Ramos (cell line): Measurements from ENCODE around the gene ACTR3.

Experiments
- in situ Hi-C: fragments of 300-500 bp; cut with MboI; formaldehyde crosslinking; loops from one replicate; pipeline ENCODE4 v1.14.3; 2022; ENCODE audit warnings: low sequenced_read_pairs; ENCODE audit not compliant: unreplicated experiment

Gene ACTR3

DNA sequence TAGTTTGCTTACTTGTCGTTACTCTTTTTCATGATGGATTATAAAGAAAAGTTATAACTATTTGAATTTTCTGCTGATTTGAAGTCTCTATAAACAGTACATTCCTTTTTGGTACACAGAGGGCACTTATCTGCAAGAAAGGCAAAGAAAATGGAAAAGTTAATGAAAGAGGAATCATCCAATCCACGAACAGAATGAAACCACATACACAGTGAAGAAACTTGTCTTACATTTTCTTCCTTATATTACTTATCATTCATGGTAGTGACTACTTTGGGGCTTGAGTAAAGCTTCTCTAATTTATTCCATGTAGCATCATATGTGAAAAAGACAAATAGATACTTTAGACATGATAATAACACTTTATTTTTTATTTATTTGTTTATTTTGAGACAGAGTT lies 14.8 kb upstream of the ACTR3 start:
- in situ Hi-C loops, result no loop called here

DNA sequence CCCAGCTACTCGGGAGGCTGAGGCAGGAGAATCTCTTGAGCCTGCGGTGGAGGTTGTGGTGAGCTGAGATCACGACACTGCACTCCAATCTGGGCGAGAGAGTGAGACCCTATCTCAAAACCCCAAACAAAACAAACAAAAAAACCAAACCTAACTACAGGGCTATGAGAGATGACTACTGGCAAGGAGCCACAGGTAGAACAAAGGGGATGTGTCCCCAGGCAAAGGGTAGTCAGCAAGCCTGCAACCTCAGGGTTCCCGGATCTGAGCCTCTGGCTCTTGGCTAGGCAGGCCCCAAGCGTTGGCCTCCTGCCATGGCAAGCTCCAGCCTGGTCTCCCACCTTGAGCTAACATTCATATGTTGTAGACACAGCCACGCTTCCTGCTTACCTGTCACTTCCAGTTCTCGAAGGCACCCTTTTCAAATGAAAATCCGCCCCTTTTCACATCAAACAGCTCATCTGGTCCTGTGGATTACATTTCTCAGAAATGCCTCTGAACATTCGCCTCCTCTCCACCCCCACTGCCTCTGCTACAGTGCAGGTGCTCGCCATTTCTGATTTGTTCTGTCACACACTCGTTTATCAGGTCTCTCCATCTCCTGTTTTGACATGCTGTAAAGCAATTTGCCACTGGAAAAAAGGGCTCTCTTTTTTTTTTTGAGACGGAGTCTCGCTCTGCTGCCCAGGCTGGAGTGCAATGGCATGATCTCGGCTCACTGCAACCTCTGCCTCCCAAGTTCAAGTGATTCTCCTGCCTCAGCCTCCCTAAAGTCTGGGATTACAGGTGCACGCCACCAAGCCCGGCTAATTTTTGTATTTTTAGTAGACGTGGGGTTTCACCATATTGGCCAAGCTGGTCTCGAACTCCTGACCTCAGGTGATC lies 13.1 kb upstream of the ACTR3 start:
- in situ Hi-C loops, result no loop called here

DNA sequence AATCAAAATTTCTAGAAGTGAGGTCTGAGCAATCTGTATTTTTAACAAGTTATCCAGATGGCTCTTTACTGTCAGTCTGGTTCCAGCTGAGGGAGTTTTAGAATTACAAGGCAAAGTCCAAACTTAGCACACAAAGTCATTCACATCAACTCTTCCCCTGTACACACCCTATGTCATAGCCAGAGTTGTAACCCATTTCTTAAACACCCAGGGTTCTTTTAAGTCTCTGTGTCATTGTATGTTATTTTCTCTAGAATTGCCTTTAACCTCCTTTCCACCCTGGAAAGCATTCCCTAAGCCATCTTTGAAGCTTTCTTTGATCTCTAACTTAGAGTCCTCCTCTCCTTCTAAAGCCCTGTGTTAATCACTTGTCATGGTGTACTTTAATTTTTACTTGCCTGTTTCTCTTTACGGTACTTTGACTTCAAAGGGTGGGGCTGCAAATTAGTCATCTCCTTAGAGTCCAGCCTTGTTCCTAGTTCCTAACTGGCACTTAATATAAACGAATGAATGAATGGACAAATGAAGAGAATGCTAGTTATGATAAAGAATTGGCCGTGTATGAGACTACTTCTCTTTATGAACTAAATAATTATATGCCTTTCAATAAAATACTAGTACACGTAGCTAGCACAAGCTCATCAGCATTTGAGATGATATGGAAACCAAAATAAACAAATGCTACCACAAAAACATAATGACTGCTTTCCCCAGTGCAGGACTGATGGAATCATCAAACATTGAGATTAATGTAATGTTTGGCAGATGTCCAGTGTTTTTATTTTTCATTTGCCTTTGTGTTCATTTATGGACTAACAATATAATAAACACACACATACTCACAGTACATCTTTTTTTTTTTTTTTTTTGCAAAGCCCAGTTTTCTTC lies 11.9 kb upstream of the ACTR3 start:
- in situ Hi-C loops, result no loop called here

DNA sequence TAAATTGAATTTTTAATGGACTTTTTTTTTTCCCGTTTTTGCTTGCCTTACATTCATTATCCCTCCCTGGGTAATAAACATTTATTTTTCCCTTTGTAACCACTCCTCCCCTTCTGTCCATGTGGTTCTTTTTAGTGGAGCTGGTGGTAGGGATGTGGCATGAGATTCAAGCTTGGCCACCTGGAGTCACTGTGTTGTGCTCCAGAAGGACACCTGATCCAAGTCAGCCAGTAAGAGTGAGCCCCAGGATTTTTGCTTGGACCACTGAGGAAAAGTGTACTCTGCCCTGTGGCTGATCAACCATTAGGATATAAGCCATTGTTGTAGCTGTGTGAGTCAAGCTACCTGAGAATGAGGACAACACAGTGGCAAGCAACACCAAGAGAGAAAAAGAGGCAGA lies 11.1 kb upstream of the ACTR3 start:
- in situ Hi-C loops, result no loop called here

DNA sequence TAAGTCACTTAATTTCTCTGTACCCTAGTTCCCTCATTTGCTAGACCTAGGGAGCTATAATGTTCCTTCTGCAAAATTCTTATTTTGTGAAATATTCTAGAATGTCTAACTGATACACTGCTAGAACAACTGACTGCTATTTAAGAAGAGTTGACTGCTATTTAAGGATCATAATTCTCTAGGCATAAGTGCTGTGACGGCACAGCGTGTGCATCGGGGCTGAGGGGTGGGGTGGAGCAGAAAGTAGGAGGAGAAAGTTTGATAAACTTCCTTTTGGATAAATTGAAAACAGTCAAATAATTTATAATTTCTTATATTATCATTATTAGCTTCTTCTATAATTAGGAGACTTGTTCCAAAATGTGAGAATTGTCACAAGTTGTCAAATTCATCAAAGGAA lies 10.4 kb upstream of the ACTR3 start:
- in situ Hi-C loops, result no loop called here

DNA sequence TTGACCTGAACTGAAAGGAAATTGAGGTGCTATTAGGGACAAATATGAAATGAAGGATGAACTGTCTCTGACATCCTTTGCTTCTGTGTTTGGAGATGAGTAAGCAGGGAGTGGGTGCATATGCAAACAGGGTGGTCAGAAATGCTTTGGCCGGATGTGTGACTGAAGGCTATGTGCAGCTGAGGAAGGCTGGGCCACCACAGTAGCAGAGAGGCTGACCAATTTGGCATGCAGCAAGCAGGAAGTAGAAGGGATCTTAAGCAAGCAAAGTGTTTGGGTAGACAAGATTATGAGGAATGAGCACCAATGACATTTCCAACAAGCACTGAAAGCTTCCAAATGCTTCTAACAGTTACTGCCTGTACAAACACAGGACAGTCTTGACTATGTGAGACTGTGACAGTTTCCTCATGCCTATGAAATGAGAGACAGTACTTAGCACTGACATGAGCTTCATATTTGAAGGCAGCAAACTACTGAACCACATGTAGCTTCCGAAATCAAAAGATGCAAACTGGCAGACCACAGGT lies 3.3 kb upstream of the ACTR3 start:
- in situ Hi-C loops, result no loop called here

DNA sequence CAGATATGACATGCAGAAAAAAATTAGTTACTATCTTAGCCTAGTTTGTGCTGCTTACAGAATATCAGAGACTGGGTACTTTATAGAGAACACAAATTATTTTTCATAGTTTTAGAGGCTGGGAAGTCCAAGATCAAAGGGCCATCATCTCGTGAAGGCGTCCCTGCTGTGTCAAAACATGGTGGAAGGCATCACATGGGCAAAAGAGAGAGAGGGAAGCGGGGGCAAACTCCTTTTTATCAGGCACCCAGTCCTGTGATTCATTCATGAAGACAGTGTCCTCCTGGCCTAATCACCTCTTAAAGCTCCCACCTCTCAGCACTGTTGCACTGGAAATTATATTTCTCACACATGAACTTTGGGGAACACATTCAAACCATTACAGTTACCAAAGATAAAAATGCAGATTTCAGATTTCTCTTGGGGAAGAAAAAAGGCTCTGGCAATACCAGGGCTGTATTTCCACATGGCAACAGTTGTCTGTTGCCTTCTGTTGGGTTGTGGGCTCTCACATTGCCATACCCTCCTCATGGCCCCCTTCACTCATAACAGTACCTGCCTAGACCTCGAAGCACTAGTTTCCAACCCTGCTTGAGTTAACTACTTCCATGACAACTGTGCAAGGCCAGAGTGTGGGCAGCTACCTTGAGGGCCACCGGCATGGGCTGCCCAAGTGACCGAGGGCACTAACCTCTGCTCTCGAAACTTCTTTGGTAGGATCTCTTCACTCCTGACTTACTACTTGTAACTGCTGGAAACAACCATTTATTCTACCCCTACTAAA lies 2.7 kb upstream of the ACTR3 start:
- in situ Hi-C loops, result no loop called here

DNA sequence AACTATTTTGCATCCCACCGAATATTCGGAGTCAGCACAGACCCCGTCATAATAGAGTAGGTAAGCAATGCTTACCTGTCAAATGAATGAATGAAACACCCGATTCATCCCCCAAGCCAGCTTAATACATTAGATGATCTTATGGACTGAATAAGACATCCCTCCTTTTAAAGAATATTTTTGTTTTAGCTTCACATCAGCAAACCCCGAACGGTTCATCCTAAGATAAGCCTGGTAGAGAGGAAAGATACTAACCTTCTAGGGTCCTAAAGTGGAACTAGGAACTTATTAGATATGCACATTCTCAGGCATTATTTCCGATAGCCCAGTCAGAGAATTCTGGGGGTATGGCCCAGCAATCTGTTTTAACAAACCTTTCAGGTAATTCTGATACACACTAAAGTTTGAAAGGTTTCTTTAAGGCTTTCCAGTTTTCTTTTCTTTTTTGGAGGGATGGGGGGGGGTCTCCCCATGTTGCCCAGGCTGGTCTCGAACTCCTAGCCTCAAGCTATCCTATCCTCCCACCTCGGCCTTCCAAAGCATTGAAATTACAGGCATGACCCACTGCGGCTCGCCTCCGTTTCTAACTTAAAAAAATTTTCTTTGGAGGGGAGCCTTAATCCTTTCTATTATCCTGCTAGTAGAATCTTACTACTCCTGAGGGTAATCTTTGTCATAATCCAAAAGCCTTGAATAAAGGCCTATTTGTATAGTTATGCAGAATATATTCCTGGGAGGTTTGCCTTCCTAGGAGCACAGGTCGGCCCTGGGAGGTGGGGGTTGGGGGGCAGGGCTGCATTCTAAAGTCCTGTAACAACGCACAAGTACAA lies 1.0 kb upstream of the ACTR3 start:
- in situ Hi-C loops, result no loop called here

DNA sequence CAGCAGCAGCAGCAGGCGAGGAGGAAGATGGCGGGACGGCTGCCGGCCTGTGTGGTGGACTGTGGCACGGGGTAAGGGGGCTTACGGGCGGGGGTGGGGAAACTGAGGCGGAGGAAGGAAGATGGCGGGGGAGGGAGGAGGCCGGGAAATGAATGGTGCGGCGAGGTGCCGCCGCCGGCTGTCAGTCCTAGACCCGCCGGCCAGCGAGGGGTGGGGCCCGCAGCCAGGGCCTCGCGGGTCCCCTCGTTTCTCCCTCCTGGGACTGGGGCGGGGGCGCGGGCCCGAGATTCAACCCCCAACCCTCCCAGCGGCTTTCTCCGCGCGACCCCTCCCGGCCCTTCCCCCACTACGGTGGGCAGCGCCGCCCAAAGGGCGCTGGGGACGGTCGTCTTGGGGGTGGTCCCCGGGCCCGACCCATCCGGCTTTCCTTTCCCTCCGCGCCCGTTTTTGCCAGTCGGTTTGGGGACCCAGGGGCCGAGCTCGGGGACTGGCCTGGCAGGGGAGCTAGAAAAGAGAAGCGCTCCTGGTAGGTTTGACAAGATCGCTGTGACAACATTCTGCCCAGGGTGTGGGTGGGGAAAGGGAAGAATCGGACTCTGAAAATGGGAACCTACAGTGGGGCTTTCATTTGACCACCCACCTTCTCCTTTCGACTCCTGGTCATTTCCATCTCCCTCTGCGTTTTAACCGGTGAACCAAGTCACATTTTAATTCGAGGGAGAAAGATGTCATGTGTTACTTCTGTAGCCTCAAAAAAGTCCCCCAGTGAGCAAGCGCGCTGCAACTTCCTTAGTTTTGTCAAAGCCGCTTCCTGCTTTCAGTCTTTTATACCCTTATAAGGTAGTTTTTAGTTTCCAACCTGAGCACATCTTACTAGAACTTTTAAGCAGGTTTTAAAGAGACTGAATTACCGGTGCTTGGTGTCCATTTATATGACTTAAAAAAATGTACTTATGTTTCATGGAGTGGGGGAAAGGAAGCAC lies 655 bp downstream of the ACTR3 start:
- in situ Hi-C loops, result no loop called here

DNA sequence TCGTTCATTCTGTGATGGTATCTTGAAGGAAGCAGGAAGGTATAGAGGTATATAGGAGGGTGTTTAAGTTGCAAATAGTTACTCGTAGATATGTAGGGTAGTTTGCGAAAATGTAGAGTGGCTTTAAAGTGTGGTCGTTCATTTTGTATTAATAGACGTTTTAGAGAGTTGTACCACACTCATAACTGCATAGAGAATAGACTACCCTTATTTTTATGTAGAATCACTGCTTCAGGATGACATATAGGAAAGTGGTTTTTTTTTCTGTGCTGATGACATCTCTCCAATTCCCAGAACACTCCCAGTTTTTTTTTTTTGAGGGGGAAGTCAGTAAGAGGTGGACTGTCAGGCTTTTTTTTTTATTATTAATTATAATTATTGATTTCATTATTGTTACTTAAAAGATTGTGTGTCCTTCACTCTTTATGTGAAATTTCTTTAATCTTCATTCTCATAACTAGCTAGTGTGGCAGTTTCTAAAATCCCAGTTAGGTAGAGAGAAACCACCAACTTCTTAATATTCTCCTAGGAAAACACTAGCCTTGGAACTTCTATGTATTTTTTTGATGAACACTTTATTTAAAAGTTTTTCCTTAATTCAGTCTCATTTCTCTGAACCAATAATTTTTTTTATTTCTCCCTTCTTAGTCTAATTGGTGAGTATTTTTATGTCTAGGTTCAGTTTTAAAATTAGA lies 1.5 kb downstream of the ACTR3 start:
- in situ Hi-C loops, result no loop called here

DNA sequence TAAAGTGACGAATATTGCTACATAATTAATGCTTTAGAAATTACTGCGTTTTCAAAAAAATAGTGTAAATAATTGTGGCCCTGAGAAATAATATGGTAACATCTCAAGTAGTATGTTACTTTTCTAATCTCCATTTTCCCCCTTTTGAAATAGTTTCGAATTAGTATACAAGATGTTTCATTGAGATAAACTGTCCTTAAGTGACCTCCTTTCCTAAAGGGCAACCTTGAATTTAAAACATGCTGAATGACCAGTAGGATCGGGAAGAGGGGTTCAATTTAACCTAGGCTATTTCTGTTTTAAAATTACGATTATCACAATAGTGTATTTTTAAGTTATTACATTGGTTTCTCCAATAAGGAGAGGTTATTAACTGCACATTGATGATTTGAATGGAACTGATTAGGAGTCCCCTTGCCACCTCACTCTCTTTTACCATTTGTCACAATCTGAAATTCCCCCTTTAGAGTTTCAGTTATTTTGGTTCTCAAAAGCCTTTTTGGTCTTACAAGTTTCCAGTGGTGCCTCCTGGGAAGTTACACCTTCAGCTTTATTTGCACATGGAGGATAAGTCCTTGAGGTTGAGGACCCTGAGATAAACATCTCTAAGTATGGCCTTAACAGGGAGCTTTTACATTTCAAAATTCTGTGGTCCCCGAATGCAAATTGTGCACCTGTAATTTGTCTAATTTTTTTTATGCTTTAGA lies 2.3 kb downstream of the ACTR3 start:
- in situ Hi-C loops, result no loop called here

DNA sequence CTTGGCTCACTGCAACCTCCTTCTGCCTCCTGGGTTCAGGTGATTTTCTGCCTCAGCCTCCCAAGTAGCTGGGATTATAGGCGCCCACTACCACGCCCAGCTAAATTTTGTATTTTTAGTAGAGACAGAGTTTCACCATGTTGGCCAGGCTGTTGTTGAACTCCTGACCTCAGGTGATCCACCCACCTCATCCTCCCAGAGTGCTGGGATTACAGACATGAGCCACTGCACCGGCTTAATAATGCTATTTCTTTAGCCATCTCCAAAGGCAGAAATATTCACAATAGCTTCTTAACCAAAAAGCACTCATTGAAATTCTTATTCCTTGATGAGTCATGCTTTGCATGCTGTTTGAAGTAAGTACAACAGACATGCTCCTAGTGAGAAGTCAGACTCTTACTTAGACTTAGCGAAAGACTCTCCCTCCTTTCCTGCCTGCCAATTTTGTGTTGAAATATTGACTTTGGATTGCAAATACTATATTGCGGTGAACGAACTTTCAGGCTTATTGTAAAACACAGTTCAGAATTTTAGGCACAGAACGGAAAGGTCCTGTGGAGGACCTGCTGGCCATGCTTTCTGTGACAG lies 4.4 kb downstream of the ACTR3 start:
- in situ Hi-C loops, result no loop called here

DNA sequence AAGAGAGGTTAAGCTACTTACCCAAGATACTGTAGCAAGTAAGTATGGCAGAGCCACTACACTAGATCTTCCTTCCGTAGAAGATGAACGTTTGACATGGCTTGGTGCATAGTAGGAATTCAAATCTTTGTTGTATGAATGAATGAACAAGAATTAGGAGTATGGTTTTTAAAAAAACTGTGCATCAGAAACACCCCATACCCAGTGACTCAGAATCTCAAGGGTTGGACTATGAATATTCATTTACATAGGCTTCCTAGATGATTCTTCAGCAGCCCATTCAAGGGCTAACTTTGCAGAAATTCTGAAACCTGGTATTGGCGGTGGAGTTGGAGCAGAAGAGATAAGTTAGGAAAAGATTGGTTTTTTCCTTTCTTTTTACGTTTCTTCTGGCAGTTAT lies 5.4 kb downstream of the ACTR3 start:
- in situ Hi-C loops, result no loop called here

DNA sequence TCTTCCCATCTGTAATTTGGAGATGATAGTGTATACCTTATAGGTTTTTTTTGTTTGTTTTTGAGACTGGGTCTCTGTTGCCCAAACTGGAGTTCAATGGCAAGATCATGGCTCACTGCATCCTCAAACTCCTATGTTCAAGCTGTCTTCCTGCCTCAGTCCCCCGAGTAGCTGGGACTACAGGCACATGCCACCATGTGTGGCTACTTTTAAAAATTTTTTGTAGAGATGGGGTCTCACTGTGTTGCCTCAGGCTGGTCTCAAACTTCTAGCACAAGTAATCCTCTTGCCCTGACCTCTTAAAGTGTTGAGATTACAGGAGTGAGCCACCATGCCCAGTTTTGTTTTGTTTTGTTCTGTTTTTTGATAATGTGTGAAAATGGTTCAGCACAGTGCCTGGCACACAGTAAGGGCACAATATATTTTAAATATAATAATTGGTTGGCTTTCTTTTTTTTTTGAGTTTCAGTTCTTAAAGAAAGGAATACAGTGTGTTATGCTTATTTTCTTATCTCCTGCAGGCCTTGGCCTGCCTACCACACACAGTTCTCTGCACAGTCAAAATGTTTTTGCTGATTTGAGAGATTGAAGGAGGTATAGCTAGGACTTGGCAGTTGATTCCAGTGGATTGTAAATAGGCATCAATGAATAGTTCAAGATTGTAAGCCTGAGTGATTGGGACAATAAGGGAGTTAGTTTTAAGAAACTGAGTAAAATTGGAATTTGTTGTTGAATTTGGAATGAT lies 6.1 kb downstream of the ACTR3 start:
- in situ Hi-C loops, result no loop called here

DNA sequence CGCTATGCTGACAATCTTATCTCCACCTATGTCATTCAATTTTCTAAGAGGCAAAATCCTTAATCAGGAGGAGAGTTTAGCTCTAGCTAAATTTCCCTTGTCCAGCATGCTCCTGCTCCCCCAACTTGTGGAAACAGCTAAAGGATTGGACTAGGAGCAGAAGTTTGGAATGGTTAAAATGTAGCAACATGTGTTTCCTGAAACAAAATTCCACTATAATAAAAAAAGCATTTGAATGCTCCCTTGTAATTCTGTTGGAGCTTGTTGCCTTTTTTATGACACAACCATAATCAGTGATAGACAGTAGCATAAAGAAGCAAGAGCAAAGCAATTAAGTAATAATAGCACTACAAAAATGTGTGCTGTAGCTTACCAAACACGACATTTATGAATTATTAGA lies 6.9 kb downstream of the ACTR3 start:
- in situ Hi-C loops, result no loop called here

DNA sequence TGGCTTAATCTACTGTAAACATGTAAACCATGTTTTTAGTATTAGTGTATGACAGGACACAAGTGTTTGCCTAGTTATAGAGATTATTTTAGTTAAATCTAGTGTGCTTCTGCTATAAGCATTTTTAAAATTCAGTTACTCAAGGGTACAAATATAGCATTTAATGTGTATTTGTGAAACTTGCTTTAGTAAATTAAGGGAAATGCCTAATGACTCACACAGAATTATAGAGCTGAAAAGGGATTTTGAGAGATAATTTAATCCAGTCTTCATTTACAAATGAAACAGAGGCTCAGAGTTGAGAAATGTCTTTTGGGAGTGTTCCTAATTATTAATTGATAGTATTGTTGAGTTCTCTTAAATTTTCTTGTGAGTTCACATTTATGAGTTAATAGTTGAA lies 8.2 kb downstream of the ACTR3 start:
- in situ Hi-C loops, result no loop called here
